IPS DF 6.9 (cell line): ENCODE data around the gene KRT33A.
"Not testable (repeated sequence)": the region's sequence is repeated elsewhere in the genome, so short reads cannot be mapped to it uniquely, and the experiment has no call there.

Experiments
- DNase-seq: peaks from one replicate; pipeline ENCODE4 v3.0.0-alpha.2; 2013; ENCODE audit warnings: low read depth, low spot score
- H3K27ac ChIP-seq: one replicate; pipeline ENCODE4 v1.5.1; 2013; ENCODE audit warnings: low read length, control low read depth
- H3K27me3 ChIP-seq: 2 replicates; pipeline ENCODE4 v1.6.1; 2013; ENCODE audit warnings: mild to moderate bottlenecking, low read length; ENCODE audit not compliant: control insufficient read depth, insufficient read depth
- H3K36me3 ChIP-seq: 2 replicates; pipeline ENCODE4 v1.6.1; 2013; ENCODE audit warnings: low read length; ENCODE audit not compliant: control insufficient read depth, insufficient read depth
- H3K4me1 ChIP-seq: 2 replicates; pipeline ENCODE4 v1.6.1; 2013; ENCODE audit warnings: low read length; ENCODE audit not compliant: control insufficient read depth, insufficient read depth
- H3K4me3 ChIP-seq: 2 replicates; pipeline ENCODE4 v1.5.1; 2013; ENCODE audit warnings: mild to moderate bottlenecking, low read length
- H3K9me3 ChIP-seq: 2 replicates; pipeline ENCODE4 v1.6.1; 2013; ENCODE audit warnings: low read length, inconsistent platforms; ENCODE audit not compliant: control insufficient read depth, insufficient read depth
- WGBS: extraction: QIAGEN DNeasy Blood & Tissue Kit; methylation state at CpG from one replicate; pipeline ENCODE4 v1.1.7; 2013; ENCODE audit warnings: mixed read lengths, missing lambda C conversion rate; ENCODE audit not compliant: insufficient read length, insufficient coverage; 5-methylcytosine and 5-hydroxymethylcytosine counted together

KRT33A gene

GRCh38 chr17:41390411-41390938, 39.8 kb upstream of the KRT33A start:
- Histone ChIP-seq H3K27me3 (no peaks in the 10 kb centered on the region), H3K4me3 (no peak overlapping the region), H3K9me3 (no peaks in the 10 kb centered on the region), H3K36me3 (no peaks in the 10 kb centered on the region), H3K27ac (no peak overlapping the region), H3K4me1 (no peaks in the 10 kb centered on the region)
- no peak for DNase-seq
- WGBS: no CpG with 5 or more reads among the region's 7 CpGs

- Histone ChIP-seq H3K4me3 (no peak overlapping the region), H3K36me3 (no peaks in the 10 kb centered on the region), H3K9me3 (no peaks in the 10 kb centered on the region), H3K4me1 (no peaks in the 10 kb centered on the region), H3K27ac (no peak overlapping the region), H3K27me3 (no peaks in the 10 kb centered on the region)
- no CpG with 5 or more reads among the region's 4 CpGs for WGBS
- DNase-seq: no peak
Measured at GRCh38 chr17:41387670-41388069, 37.0 kb upstream of the KRT33A start.

GRCh38 chr17:41386227-41386626, 35.6 kb upstream of the KRT33A start:
- no peaks in the 10 kb centered on the region for H3K27me3 ChIP-seq
- no peaks in the 10 kb centered on the region for H3K9me3 ChIP-seq
- DNase-seq: no peak
- H3K27ac ChIP-seq: no peak overlapping the region
- WGBS: no CpG with 5 or more reads among the region's 1 CpG
- H3K4me1 ChIP-seq: no peaks in the 10 kb centered on the region
- no peaks in the 10 kb centered on the region for H3K36me3 ChIP-seq
- H3K4me3 ChIP-seq: no peak overlapping the region

GRCh38 chr17:41383690-41384089, 33.1 kb upstream of the KRT33A start:
- DNase-seq: no peak
- Histone ChIP-seq H3K4me1 (no peaks in the 10 kb centered on the region), H3K27ac (no peak overlapping the region), H3K27me3 (no peaks in the 10 kb centered on the region), H3K9me3 (no peaks in the 10 kb centered on the region), H3K4me3 (no peak overlapping the region), H3K36me3 (no peaks in the 10 kb centered on the region)
- WGBS: no CpG with 5 or more reads among the region's 1 CpG

- Histone ChIP-seq H3K36me3 (no peaks in the 10 kb centered on the region), H3K4me3 (no peak overlapping the region), H3K4me1 (no peaks in the 10 kb centered on the region), H3K27me3 (no peaks in the 10 kb centered on the region), H3K9me3 (no peaks in the 10 kb centered on the region), H3K27ac (no peak overlapping the region)
- DNase-seq: no peak
- no CpG with 5 or more reads among the region's 1 CpG for WGBS
Measured at GRCh38 chr17:41382394-41382793, 31.8 kb upstream of the KRT33A start.

- not testable (repeated sequence) for H3K36me3 ChIP-seq, H3K4me1 ChIP-seq, H3K27me3 ChIP-seq, H3K4me3 ChIP-seq, H3K9me3 ChIP-seq, DNase-seq, H3K27ac ChIP-seq
- no CpG with 5 or more reads among the region's 13 CpGs for WGBS
Measured at GRCh38 chr17:41381943-41382342, 31.3 kb upstream of the KRT33A start, which contains the start of gene KRT34. TSS of gene KRT34 (minus strand) at chr17:41382306. CDS start at chr17:41382246, 60 bp downstream.

- DNase-seq: not testable (repeated sequence)
Measured at GRCh38 chr17:41380091-41380490, 29.5 kb upstream of the KRT33A start.

GRCh38 chr17:41377546-41377945, 26.9 kb upstream of the KRT33A start:
- no peaks in the 10 kb centered on the region for H3K27me3 ChIP-seq
- WGBS: no CpG with 5 or more reads among the region's 2 CpGs
- no peak for DNase-seq

More at GRCh38 chr17:41380091-41380490, 29.5 kb upstream of the KRT33A start:
- H3K36me3 ChIP-seq, H3K4me3 ChIP-seq, H3K27ac ChIP-seq, H3K4me1 ChIP-seq, H3K9me3 ChIP-seq, H3K27me3 ChIP-seq: not testable (repeated sequence)
- WGBS: no CpG with 5 or more reads among the region's 7 CpGs

GRCh38 chr17:41369713-41370112, 19.1 kb upstream of the KRT33A start, which contains the start of gene KRT33B:
TSS of gene KRT33B (minus strand) at chr17:41369813. CDS start at chr17:41369750, 63 bp downstream.
- H3K4me3 ChIP-seq: no peak within 1 kb of the TSS
- no CpG with 5 or more reads among the region's 1 CpG for WGBS
- no peaks in the 10 kb centered on the region for H3K36me3 ChIP-seq
- no peaks in the 10 kb centered on the region for H3K27me3 ChIP-seq
- no peak within 1 kb of the TSS for H3K27ac ChIP-seq
- no peaks in the 10 kb centered on the region for H3K9me3 ChIP-seq
- H3K4me1 ChIP-seq: no peaks in the 10 kb centered on the region
- DNase-seq: no peak

More at GRCh38 chr17:41377546-41377945, 26.9 kb upstream of the KRT33A start:
- Histone ChIP-seq H3K4me3 (no peak overlapping the region), H3K36me3 (no peaks in the 10 kb centered on the region), H3K4me1 (no peaks in the 10 kb centered on the region), H3K9me3 (no peaks in the 10 kb centered on the region), H3K27ac (no peak overlapping the region)

GRCh38 chr17:41369023-41369422, 18.4 kb upstream of the KRT33A start:
- Histone ChIP-seq H3K9me3 (no peaks in the 10 kb centered on the region), H3K4me3 (no peak overlapping the region), H3K36me3 (no peaks in the 10 kb centered on the region), H3K4me1 (no peaks in the 10 kb centered on the region), H3K27me3 (no peaks in the 10 kb centered on the region), H3K27ac (no peak overlapping the region)
- DNase-seq: no peak
- WGBS: no CpG with 5 or more reads among the region's 2 CpGs

GRCh38 chr17:41367426-41368075, 16.9 kb upstream of the KRT33A start:
- Histone ChIP-seq H3K4me1 (no peaks in the 10 kb centered on the region), H3K27me3 (no peaks in the 10 kb centered on the region), H3K27ac (no peak overlapping the region), H3K9me3 (no peaks in the 10 kb centered on the region), H3K4me3 (no peak overlapping the region), H3K36me3 (no peaks in the 10 kb centered on the region)
- no peak for DNase-seq
- WGBS: no CpG with 5 or more reads among the region's 10 CpGs
